Measurements from ENCODE around the gene HOXB2.

Gene HOXB2

DNA sequence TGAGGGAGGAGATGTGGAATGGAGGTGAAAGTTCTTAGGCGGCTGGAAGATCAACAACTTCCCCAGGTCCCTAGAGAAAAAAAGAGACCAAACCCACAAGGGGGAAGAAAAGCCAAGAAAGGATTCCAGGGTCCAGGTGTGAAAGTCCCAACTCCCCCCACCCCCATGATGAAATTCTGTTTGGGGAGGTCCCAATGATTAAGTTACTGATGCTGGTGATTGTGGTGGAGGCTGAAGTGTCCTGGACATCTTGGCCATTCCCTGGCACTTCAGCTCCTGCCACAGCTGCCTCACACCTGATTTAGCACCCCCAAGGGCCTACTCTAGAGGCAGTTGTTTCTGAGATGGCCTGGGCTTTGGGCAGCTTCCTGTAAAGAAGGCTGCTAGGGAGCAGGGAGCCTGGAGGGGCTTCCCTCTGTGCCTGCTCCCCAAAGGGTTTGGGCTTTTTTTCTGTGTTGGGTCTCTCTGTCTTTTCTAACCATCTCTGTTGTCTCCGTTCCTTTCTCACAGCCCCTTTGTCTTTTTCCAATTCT, 20.2 kb upstream of the HOXB2 start:
- DNase-seq (ENCODE audit: extremely low read depth, low read depth): no peak
- H3K4me3 ChIP-seq (replicated peaks; ENCODE audit: low read depth, low read length): peak overlapping the region; percentile 41; the same call in 1 of the 2 replicates
- TF ChIP-seq, protein P1, sequence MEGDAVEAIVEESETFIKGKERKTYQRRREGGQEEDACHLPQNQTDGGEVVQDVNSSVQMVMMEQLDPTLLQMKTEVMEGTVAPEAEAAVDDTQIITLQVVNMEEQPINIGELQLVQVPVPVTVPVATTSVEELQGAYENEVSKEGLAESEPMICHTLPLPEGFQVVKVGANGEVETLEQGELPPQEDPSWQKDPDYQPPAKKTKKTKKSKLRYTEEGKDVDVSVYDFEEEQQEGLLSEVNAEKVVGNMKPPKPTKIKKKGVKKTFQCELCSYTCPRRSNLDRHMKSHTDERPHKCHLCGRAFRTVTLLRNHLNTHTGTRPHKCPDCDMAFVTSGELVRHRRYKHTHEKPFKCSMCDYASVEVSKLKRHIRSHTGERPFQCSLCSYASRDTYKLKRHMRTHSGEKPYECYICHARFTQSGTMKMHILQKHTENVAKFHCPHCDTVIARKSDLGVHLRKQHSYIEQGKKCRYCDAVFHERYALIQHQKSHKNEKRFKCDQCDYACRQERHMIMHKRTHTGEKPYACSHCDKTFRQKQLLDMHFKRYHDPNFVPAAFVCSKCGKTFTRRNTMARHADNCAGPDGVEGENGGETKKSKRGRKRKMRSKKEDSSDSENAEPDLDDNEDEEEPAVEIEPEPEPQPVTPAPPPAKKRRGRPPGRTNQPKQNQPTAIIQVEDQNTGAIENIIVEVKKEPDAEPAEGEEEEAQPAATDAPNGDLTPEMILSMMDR (IDR thresholded peaks at IDR 0.05; ENCODE audit: low read depth, low read length, missing control alignments): no peak

DNA sequence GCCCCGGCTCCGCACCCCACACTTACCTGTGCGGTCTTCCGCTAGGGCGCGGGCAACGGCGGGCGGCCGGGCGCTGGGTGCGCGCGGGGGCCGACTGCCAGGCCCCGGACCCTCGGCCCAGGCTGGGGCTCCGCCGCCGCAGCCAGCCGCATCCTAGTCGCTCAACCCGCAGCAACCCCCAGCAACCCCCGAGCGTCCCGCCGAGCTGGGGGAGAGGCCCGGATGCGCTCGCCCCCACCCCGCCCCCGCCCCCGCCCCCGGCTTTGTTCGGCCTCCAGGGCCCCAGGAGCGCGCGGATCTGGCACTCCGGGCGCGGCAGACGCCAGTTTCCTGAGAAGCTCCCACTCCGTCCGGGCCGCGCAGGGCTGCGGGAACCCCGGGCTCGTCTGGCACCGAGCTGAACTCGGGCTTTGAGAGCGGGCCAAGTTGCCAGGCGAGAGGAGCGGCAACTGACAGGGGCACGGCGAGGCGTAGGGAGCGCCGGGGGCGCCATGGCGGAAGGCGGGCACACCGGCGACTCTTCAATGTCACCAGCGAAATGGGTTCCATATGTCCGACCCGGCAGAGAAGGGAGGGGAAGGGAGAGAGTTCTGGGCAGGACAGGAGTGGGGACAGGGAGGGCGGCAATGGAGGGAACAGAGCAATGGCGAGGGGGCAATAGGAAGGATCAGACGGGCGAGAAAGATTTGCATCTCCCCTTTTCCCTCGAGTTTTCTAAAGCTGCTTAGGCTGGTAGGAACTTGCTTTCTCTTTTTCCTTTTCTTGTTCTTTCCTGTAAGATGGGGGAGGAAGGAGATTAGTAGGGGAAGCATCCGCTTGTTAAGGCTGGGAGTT, 19.5 kb upstream of the HOXB2 start:
- no peak for DNase-seq (ENCODE audit: extremely low read depth, low read depth)
- peak overlapping the region; percentile 41 for H3K4me3 ChIP-seq (replicated peaks; ENCODE audit: low read depth, low read length)
- TF ChIP-seq, protein P1 (IDR thresholded peaks at IDR 0.05; ENCODE audit: low read depth, low read length, missing control alignments): no peak

DNA sequence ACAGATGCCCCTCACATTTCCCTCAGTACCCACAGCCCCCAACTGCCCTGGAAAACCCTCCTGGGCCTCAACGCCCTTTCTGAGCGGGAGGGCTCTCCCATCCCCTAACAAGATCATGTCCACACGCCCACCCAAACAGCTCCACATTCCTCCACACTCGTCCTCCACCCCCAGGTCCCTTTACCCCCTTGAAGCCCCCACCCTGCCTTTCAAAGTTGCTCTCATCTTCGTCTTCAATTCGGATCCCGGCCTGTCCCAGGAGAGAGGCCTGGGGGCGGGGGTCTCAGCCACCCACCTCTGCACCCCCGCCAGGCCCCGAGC, 18.9 kb upstream of the HOXB2 start:
- no peak for DNase-seq (ENCODE audit: extremely low read depth, low read depth)
- TF ChIP-seq, protein P1 (IDR thresholded peaks at IDR 0.05; ENCODE audit: low read depth, low read length, missing control alignments): no peak
- H3K4me3 ChIP-seq (replicated peaks; ENCODE audit: low read depth, low read length): peak overlapping the region; percentile 41

DNA sequence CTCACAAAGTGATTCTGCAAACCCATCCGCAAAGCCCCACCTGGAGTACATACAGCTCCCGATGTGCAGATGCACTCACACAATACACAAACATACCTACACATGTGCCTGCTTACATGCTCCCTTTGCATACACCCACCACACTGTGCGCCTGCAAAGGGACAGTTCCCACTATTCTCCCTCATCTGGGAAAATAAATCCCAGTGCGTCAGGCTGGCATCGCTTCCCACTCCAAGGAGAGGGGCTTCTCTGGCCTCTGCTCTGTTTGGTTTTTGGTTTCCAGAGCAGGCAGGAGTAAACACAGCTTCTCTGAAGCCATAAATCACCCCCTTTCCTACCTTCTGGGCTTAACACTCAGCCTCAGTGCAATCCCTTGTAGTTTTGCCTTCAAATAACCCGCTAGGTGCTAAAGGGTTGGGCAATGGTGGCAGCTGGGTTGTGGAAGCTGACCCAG, 18.5 kb upstream of the HOXB2 start:
- peak overlapping the region; percentile 41 for H3K4me3 ChIP-seq (replicated peaks; ENCODE audit: low read depth, low read length)
- no peak for DNase-seq (ENCODE audit: extremely low read depth, low read depth)
- TF ChIP-seq, protein P1 (IDR thresholded peaks at IDR 0.05; ENCODE audit: low read depth, low read length, missing control alignments): no peak

DNA sequence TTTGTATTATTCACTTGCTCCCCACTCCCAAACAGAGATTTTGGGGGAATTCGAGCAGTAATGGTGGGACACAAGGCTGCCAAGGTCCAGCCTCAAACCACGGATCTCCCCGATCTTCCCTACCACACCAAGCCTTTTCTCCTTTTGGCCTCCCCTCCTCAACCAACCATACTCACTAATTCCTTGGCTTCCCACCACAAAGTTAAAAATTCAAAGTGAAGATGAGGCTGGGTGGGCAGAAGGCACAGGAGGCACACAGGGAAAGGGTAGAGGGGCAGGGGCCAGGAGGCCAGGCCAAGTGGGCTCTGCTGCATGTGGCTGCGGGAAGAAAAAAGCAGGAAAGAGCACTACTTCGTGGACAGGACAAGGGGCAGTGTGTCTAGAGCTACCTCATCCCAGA, 18.0 kb upstream of the HOXB2 start:
- no peak for DNase-seq (ENCODE audit: extremely low read depth, low read depth)
- H3K4me3 ChIP-seq (replicated peaks; ENCODE audit: low read depth, low read length): no peak overlapping the region
- TF ChIP-seq, protein P1 (IDR thresholded peaks at IDR 0.05; ENCODE audit: low read depth, low read length, missing control alignments): no peak

DNA sequence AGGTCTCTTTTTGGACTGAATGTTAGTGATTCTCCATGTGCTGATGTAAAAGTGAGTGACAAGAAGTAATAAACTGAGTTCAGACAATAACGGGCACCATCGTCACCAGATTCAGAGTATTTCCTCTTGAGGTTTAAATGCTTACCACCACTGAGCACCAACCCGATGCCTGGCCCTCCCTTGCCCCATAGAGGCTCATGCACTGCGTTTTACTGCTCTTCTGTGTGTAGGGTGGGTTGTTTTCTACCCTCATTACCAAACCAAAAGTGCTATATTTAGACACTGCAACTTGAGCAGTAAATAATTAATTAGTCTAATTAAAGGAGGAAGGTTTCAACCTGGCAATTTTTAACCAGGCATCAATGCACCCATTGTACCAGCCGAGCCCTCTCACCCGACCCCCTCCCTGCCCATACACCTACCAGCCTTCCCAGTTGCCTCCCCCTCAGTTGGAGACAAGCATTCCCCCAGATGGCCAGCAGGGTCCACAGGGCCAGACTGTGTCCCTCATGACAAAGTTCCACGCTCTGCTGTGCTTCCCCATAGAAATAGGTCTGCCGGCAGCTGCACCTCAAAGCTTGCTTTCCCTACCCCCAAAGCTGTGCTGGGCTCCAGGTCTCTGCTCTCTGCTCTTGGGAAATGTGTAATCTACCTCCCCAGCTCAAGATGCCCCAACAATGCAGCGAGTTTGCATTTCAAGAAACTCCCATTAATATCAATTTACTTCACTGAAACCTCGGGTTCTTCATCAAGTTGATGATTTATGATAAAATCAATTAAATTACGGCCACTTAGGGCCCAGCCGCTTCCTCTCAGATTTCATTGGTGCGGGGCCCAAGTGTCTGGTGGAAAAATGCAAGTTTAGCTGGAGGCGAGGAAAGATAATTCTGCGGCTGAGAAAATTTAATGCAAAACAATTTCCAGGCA, 17.2 kb upstream of the HOXB2 start:
- no peak overlapping the region for H3K4me3 ChIP-seq (replicated peaks; ENCODE audit: low read depth, low read length)
- TF ChIP-seq, protein P1 (IDR thresholded peaks at IDR 0.05; ENCODE audit: low read depth, low read length, missing control alignments): peak; percentile 28
- DNase-seq (ENCODE audit: extremely low read depth, low read depth): no peak
